22Rv1 (cell line): ENCODE measurements around the gene PBX1.

Experiments
- H3K27ac ChIP-seq: fragments of 450-650 bp; 2 replicates; pipeline ENCODE4 v1.5.1; 2017
- ZFX ChIP-seq: fragments of 450-650 bp; IDR thresholded peaks from 2 replicates; pipeline ENCODE4 v1.6.1; 2017; ENCODE audit warnings: antibody characterized with exemption, borderline replicate concordance
- TF ChIP-seq, protein P1 (sequence below): fragments of 450-650 bp; IDR thresholded peaks from 2 replicates; pipeline ENCODE4 v1.5.1; 2017; ENCODE audit warnings: mild to moderate bottlenecking

The PBX1 gene

DNA sequence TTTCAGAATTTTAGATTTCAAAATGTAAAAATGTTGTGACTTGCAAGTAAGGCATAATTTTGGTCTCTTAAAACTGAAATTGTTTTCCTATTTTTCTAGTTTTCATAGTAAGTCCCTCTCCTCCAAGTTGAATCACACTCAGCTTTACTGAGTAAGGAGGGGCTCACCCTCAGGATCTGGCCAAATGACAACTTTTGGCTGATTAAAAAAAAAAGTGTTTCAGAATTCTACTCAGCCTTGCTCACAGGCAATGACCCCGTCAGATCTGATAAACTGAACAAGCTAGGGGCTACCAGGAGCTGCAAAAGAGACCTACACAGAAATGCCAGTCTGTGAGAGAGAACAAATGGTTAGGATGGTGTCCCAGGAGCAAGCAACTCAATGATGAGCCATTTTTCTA lies 159.8 kb downstream of the PBX1 start:
- TF ChIP-seq, protein P1, sequence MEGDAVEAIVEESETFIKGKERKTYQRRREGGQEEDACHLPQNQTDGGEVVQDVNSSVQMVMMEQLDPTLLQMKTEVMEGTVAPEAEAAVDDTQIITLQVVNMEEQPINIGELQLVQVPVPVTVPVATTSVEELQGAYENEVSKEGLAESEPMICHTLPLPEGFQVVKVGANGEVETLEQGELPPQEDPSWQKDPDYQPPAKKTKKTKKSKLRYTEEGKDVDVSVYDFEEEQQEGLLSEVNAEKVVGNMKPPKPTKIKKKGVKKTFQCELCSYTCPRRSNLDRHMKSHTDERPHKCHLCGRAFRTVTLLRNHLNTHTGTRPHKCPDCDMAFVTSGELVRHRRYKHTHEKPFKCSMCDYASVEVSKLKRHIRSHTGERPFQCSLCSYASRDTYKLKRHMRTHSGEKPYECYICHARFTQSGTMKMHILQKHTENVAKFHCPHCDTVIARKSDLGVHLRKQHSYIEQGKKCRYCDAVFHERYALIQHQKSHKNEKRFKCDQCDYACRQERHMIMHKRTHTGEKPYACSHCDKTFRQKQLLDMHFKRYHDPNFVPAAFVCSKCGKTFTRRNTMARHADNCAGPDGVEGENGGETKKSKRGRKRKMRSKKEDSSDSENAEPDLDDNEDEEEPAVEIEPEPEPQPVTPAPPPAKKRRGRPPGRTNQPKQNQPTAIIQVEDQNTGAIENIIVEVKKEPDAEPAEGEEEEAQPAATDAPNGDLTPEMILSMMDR = no peak
- no peak for TF ChIP-seq ZFX
- no peak overlapping the region for H3K27ac ChIP-seq

DNA sequence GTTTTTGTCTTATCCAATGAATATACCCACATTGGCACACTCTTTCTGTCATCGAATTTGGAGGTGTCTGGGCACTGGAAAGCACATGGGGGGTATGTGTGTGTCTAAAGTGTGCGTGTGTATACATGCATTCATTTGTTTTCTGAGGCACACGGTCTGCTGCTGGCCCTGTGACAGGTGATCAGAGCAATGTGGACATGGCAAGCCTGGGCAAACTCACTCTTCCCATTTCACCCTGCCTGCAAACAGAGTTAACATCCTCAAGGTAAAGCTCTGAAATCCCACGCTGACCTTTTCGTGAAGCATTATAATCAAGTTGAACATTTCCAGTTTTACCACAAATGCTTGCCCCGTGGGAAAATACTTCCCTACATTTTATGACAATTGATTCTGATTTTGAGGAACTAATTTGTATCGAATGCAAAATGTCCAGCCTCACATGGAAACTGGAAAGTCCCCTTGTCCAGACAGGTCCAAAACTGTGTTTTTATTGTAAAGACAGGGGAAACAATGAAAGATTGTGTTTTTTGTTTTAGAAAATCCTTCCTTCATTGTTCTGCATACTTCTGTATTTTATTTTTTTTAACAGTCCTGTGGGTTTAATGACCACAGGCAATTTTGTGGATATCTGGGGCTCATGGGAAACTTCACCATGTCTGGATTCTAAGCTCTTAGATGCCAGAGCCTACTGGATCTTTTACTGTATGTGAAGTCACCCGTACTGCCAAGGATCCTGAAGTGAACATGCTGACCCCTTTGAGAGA lies 160.9 kb downstream of the PBX1 start:
- no peak overlapping the region for H3K27ac ChIP-seq
- no peak for TF ChIP-seq ZFX
- TF ChIP-seq, protein P1 = no peak

DNA sequence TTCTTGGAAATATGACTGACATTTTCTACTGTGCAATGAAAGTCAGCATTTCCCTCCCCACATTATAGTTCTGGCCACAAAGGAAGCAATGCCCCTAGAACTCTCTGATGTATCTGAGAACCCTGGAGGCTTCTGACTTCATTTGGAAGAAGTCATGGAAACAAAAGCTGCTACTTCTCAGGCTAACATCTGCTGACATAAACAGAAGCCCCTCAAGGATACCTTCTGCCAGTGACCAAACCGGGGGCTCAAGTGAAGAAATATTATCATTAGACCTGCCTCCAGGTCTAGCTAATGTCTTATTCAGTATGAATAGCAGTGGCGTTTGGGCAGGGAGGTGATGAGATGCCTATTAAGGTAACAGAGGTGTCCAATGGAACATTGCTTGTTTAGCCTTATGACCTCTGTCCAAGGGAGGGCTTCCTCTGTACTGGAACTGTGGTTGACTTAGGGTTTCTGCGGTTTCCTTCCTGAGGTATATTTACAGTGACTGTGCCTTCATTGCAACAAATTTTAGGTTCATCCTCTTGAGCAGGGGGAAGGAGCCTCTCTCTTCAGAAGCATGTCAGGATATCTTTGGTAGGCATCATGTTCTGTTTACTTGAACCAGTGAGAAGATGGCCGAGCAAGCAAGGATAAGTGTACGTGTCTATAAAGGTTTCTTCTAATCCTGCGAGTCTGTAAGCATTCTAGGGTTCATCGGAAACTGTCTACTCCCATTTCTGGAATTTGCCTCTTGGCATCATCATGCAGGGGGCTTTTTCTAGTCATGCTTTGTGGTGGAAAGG lies 161.7 kb downstream of the PBX1 start:
- H3K27ac ChIP-seq = no peak overlapping the region
- no peak for TF ChIP-seq ZFX
- TF ChIP-seq, protein P1 = no peak

DNA sequence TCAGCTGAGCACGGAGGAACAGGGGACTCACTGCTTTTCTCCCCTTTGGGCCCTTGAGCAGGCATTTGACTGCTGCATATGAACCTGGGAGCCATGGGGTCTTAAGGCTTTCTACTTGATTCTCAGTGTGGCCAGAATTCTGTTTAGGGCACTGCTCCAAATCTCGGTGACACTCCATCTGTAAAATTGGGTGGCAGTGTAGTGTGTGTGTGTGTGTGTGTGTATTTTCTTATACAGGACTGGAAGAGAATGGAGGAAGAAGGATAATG lies 162.2 kb downstream of the PBX1 start:
- H3K27ac ChIP-seq = no peak overlapping the region
- TF ChIP-seq, protein P1 = no peak
- TF ChIP-seq ZFX = no peak

DNA sequence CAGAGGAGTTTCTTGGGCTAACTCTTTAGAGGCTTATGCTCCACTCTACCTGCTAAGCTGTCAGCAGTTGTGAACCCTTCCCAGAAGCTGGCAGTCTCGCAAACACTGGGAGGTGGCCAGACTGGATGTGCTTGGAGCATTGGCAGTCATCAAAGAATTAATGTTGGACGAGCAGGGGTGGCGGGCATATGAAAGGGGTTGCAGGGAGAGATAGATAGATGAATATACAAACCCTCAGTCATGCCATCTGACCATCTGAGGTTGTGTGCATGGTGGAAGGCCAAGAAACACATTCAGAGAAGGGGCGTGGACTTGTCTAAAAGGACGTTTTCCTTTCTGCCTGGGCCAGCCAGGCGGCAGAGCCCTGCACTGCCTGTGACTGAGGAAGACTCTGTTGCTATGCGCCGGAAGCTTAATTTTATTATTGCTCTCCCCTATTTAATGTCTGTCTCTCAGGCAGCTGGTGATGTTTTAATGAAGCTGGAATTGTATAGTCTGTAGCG lies 164.4 kb downstream of the PBX1 start:
- TF ChIP-seq, protein P1 = no peak
- TF ChIP-seq ZFX = no peak

DNA sequence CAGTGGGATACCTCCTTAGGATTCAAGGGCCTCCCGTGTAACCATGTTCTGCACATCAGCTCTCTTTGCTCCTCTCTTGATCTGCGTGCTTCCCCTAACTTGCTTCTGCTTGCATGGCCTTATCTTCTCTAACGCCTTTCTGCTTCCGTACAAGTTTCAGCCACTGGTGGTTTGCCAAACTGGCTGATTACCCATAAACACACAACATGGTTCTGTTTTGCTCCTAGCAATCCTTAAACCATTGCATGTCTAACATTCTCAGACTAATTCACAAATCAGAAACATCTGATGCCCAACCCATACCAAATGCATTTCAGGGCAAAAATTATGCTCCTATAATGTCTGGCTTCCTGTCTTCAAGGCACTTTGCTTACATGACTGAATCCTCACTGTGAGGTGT lies 166.4 kb downstream of the PBX1 start:
- H3K27ac ChIP-seq = no peak overlapping the region
- TF ChIP-seq, protein P1 = no peak
- TF ChIP-seq ZFX = no peak

More for the DNA sequence above, 164.4 kb downstream of the PBX1 start:
- no peak overlapping the region for H3K27ac ChIP-seq

DNA sequence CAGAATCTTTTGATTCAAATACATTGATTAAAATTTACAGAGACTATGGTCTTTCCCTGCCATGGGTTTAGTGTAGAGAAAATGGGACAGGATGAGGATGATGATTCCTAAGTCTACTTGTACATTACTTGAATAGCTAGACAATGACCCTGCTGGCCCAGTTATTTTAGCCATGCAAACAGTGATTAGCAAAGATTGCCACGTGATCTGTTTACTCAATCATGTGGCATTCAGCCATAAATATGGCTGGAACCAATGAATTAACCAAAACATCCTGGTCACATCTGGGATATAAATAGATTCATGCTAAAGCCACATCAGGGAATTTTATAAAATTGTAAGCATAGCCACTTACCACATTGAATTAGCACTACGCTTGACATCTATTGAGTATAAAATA lies 167.3 kb downstream of the PBX1 start:
- TF ChIP-seq, protein P1 = no peak
- TF ChIP-seq ZFX = no peak
- H3K27ac ChIP-seq = no peak overlapping the region
